ENCODE measurements around the gene PODXL2. TPM values are rescaled to one million over a fixed set of nuclear protein-coding genes. Genes with fewer than 3 reads are reported as not detected.

The PODXL2 gene
- total RNA-seq, 1 donor from 2014 or later = 28.9 TPM

DNA sequence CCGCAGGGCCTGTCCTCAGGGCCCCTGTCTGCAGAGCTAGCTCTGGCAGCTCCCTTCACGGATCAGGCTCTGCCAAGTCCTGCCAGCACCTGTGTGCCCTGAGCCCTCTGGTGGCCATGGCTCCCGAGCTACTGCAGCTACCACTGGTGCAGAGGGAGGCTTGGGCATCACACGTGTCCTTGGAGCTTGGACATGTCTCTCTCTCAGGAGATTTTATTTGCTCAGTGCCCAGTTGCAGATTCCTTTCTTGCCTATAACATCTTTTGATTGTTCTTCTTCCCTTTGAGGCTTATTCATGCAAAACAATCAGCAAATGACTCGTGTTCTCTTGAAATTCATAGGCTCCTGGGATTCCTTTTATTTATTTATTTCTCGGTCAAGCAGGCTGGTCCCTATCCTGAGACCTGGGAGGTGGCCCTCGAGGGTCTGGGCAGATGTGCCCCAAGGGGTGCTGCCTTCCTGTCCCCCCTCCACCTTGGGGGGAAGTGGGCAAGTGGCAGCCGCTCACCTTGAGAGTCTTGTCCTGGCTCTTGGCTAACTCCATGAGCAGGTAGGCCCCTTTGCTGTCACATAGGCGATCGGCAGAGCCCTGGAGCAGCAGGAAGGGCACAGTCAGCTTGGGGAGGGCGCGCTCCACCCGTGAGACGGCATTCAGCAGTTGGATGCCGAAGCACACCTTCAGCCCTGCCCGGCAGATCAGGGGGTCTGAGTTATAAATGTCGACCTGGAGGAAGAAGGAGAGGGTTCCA is 65.7 kb downstream of the PODXL2 start:
- no peak overlapping the region for H3K4me3 ChIP-seq (ENCODE audit: low read depth, low read length)
- TF ChIP-seq CTCF (conservative IDR thresholded peaks at IDR 0.05; ENCODE audit: low read depth, low read length) = peak; percentile 51
- no peak for DNase-seq (ENCODE audit: low read depth)

GRCh38 chr3:127697551-127698240 is 68.7 kb downstream of the PODXL2 start:
- TF ChIP-seq CTCF (conservative IDR thresholded peaks at IDR 0.05; ENCODE audit: low read depth, low read length) = no peak
- DNase-seq (ENCODE audit: low read depth) = no peak

GRCh38 chr3:127698286-127698685 is 69.3 kb downstream of the PODXL2 start:
- no peak for DNase-seq (ENCODE audit: low read depth)
- TF ChIP-seq CTCF (conservative IDR thresholded peaks at IDR 0.05; ENCODE audit: low read depth, low read length) = no peak
- H3K4me3 ChIP-seq (ENCODE audit: low read depth, low read length) = no peak overlapping the region

More at GRCh38 chr3:127697551-127698240, 68.7 kb downstream of the PODXL2 start:
- H3K4me3 ChIP-seq (ENCODE audit: low read depth, low read length) = no peak overlapping the region

DNA sequence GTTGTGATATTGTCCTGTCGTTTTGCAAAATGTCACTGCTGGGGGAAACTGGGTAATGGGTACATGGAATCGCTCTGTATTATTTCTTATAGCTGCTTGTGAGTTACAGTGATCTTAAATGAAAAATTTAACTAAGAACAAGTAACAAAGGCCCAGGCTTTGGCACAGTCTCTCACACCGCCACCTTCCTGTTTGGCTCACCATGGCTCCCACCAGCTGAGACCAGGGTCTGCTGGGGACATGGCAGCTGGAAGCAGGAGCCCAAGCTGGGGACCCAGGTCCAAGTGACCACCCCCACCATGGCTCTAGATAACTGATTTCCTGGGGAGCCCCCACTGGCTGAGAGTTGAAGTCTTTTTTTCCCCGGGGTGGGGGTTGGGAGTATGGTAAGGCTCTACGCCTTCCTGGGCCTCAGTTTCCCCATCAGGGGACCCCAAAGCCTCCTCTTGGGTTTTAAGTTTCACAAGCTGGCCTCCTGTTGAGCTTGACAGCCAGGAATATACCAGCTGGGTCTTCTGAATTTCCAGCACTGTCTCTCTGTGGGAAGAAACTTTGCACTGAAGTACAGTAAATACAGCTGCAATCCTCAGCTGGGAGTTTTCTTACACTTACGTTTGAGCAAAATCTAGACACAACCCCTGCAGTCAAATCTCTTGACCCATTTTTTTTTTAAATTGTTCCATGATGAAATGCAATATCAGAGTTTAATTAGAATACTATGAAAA is 69.9 kb downstream of the PODXL2 start:
- TF ChIP-seq CTCF (conservative IDR thresholded peaks at IDR 0.05; ENCODE audit: low read depth, low read length) = no peak
- no peak for DNase-seq (ENCODE audit: low read depth)
- H3K4me3 ChIP-seq (ENCODE audit: low read depth, low read length) = no peak overlapping the region

DNA sequence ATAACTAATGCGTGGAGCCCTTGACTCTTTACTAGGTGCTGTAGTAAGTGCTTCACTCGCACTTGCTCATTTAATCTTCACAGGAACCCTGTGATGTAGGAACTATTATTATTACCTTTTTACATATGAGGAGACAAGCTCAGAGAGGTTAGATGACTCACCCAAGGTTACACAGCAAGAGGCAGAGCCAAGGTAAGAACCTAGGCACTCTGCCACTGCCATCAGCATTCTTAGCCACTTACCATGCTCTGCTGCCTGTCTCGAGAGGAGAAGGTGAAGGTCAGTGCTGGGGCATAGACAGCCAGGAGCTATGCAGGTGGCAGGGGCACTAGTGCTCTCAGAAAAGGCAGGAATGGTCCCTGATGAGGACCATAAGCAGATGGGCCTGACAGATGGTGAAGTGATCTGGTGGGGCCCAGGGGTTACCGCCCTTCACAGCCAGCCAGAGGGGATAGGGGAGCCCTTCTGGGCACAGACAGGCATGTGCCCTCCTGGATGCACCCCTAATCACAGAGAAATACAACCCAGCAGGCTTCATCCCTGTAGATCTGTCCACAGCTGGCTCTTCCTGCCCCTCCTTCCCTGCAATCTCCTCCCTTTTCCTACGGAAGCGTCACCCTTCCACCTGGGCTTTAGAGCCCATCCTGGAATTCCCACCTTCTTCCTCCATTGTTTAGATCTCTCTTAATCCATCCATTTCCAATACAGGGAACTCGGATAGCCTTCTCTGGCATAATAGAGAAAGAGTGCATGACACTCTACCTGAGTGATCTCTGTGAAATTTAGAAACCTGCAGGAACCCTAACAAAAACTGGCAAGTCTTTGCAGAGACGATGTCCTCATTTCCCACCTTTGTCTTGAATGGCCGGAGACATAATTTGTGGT is 70.7 kb downstream of the PODXL2 start:
- TF ChIP-seq CTCF (conservative IDR thresholded peaks at IDR 0.05; ENCODE audit: low read depth, low read length) = no peak
- DNase-seq (ENCODE audit: low read depth) = no peak
- no peak overlapping the region for H3K4me3 ChIP-seq (ENCODE audit: low read depth, low read length)

GRCh38 chr3:127700406-127700805 is 71.4 kb downstream of the PODXL2 start:
- TF ChIP-seq CTCF (conservative IDR thresholded peaks at IDR 0.05; ENCODE audit: low read depth, low read length) = no peak

More at GRCh38 chr3:127700406-127700805, 71.4 kb downstream of the PODXL2 start:
- no peak for DNase-seq (ENCODE audit: low read depth)
- H3K4me3 ChIP-seq (ENCODE audit: low read depth, low read length) = no peak overlapping the region
